Measurements from ENCODE around the gene AACS. TPM values are rescaled to one million over a fixed set of nuclear protein-coding genes. Genes with fewer than 3 reads are reported as not detected.
A peak's percentile ranks its signal among the peaks of the same experiment; 100 is the strongest.
"Not testable (repeated sequence)": the region's sequence is repeated elsewhere in the genome, so short reads cannot be mapped to it uniquely, and the experiment has no call there.

AACS gene
- total RNA-seq, 4 donors from 2014 or later = 38.0 to 53.3 (median 44.3) TPM

DNA sequence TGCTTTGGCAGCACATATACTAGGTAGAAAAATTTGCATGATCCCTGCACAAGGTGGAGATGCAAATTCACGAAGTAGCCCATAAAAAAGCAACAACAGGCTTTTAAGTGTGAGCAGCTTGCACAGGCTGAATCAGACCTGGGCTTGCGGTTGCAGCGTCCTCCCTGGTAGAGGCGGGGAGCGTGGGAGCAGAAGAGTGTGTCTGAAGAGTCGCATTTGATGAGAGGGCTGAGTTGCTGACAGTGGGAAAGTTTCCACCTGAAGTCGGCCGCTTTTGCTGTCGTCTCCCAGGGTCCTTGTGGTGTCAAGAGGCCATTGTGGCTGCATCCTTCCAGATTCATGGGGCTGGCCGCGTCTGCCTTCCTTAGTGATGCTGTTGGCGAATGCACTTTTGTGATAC, 6.2 kb downstream of the AACS start:
- no peak for DNase-seq
- Histone ChIP-seq H3K4me1 (peaks cover 5 to 25% (median 7%) of the 10 kb centered on the region in 3 donors), H3K27ac (no peak overlapping the region), H3K9me3 (no peaks in the 10 kb centered on the region), H3K4me3 (no peak overlapping the region), H3K27me3 (no peaks in the 10 kb centered on the region), H3K36me3 (peaks cover 0 to 61% (median 0%) of the 10 kb centered on the region in 3 donors)
- intact Hi-C loops (cut with DNase I) = no loop called here
- TF ChIP-seq POLR2A (IDR thresholded peaks at IDR 0.05) = no peak
- no peak for TF ChIP-seq CTCF (IDR thresholded peaks at IDR 0.05)
- WGBS, 2 donors = 94 to 95% methylated on average over 12 of the region's 12 CpGs

DNA sequence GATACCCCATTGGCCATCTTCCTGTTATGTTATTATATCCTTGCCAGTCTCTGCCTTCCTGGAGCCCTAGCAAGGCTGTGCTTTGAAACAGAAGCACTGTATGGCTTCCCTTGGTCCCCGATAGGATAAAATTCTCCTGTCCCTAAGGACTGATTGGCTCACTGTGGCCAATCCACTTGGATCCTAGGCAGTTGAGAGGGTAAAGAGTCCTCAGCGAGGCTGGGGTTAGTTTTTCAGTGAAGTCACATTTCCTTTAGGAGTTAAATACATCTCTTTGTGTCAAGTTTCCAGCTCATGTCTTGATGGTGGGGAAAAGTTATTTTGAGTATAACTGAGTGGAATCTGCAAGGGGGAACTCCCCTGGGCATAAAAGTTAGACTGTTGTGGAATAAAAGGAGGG, 7.3 kb downstream of the AACS start:
- Histone ChIP-seq H3K36me3 (peaks cover 0 to 72% (median 0%) of the 10 kb centered on the region in 3 donors), H3K27me3 (no peaks in the 10 kb centered on the region), H3K4me3 (no peak overlapping the region), H3K4me1 (peaks cover 0 to 15% (median 0%) of the 10 kb centered on the region in 3 donors), H3K9me3 (no peaks in the 10 kb centered on the region), H3K27ac (no peak overlapping the region)
- DNase-seq = no peak
- TF ChIP-seq CTCF (IDR thresholded peaks at IDR 0.05) = no peak
- no peak for TF ChIP-seq POLR2A (IDR thresholded peaks at IDR 0.05)
- intact Hi-C loops (cut with DNase I) = no loop called here
- WGBS, 2 donors = 80 to 86% methylated on average over 2 of the region's 2 CpGs

- Histone ChIP-seq H3K4me1 (peaks cover 0 to 12% (median 0%) of the 10 kb centered on the region in 3 donors), H3K36me3 (peaks cover 0 to 84% (median 0%) of the 10 kb centered on the region in 3 donors)
- DNase-seq; H3K4me3 ChIP-seq; H3K27ac ChIP-seq; intact Hi-C loops (cut with DNase I); H3K27me3 ChIP-seq; H3K9me3 ChIP-seq: not testable (repeated sequence)
- 100% methylated on average over 1 to 2 of the region's 2 CpGs for WGBS, 2 donors
Measured at GRCh38 chr12:125074294-125074693, 9.1 kb downstream of the AACS start.

DNA sequence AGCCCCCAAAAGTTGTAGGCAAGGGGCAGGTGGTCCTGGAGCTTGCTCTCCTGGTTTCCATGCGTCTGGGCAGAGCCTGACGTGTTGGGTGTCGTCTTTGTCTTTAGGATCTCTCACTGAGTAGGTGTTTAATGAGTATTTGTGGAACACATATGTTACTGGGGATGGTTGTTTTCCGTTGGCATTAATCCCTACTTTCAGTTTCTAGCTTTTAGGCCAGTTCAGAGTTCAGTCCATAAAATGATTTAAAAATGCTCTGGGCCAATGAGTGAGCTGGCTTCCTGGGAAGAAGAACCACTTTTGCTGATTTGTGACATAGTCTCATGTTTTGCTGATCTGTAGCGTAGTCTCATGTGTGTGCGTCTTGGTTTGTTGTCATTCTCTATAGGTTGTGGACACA, 10.9 kb downstream of the AACS start:
- Histone ChIP-seq H3K9me3 (no peaks in the 10 kb centered on the region), H3K4me3 (no peak overlapping the region), H3K27me3 (no peaks in the 10 kb centered on the region), H3K4me1 (peaks cover 7 to 20% (median 8%) of the 10 kb centered on the region in 3 donors), H3K36me3 (peaks cover 0 to 73% (median 0%) of the 10 kb centered on the region in 3 donors), H3K27ac (no peak overlapping the region)
- DNase-seq = no peak
- 92 to 97% methylated on average over 6 of the region's 6 CpGs for WGBS, 2 donors
- intact Hi-C loops (cut with DNase I) = no loop called here
- TF ChIP-seq CTCF (IDR thresholded peaks at IDR 0.05) = no peak
- no peak for TF ChIP-seq POLR2A (IDR thresholded peaks at IDR 0.05)

DNA sequence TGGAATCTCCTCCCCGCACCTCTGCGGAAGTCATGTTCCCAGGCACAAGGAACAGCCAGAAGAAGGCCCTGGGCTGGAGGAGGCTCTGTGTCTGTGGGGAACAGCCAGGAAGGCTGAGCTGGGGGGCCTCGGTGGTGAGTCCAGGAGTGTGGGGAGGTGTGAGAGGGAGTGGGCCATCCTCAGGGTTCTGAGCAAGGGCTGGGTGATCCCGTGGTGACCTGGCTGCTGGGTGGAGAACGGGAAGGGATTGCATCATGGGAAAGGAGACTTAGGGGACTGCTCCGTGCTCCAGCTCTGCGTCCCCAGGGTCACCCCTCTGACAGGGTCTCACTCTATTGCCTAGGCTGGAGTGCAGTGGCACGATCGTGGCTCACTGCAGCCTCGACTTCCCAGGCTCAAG, 13.8 kb downstream of the AACS start:
- Histone ChIP-seq H3K27me3 (no peaks in the 10 kb centered on the region), H3K9me3 (no peaks in the 10 kb centered on the region), H3K36me3 (peaks cover 0 to 77% (median 0%) of the 10 kb centered on the region in 3 donors), H3K27ac (peak overlapping the region; percentile 76 to 92 (median 88)), H3K4me3 (no peak overlapping the region), H3K4me1 (peaks cover 9 to 32% (median 10%) of the 10 kb centered on the region in 3 donors)
- no peak for TF ChIP-seq CTCF (IDR thresholded peaks at IDR 0.05)
- no peak for TF ChIP-seq POLR2A (IDR thresholded peaks at IDR 0.05)
- intact Hi-C loops (cut with DNase I) = no loop called here
- no peak for DNase-seq
- 84 to 91% methylated on average over 7 to 8 of the region's 10 CpGs for WGBS, 2 donors

Data from esophagus squamous epithelium (tissue), 5 donors.